Pancreas (tissue), 10 donors: ENCODE measurements around the gene AFF4. TPM values are rescaled to one million over a fixed set of nuclear protein-coding genes. Genes with fewer than 3 reads are reported as not detected.
A peak's percentile ranks its signal among the peaks of the same experiment; 100 is the strongest.

Experiments used
- ATAC-seq, 4 donors: fragments of 200-7000 bp; cut with Tn5 transposase; one replicate each; pipeline versions ENCODE4 v1.8.0 to v1.9.1; 2020; ENCODE audit warnings: mild to moderate bottlenecking in 4 of 4, moderate library complexity in 4 of 4
- DNase-seq, 6 donors: peaks; one replicate each; pipeline ENCODE4 v3.0.0-alpha.2; 2020
- FAIRE-seq: peaks from 2 replicates; lab custom pipeline; 2012; peaks lifted over from hg19 to GRCh38; lab: Jason Lieb, UNC
- H3K27ac ChIP-seq, 4 donors: fragments of 200-600 bp; sonication (generic); 1 replicate in 3 of 4; 2 replicates in 1 of 4; pipeline versions ENCODE4 v1.5.0 to v1.8.0; 2020
- H3K27me3 ChIP-seq, 4 donors: fragments of 200-600 bp; one replicate each; pipeline ENCODE4 v1.8.0; 2021
- H3K36me3 ChIP-seq, 3 donors: fragments of 200-600 bp; sonication (generic) in 1 of 3; one replicate each; pipeline versions ENCODE4 v1.5.0 to v1.8.0; 2020 to 2021
- H3K4me1 ChIP-seq, 3 donors: fragments of 200-600 bp; one replicate each; pipeline ENCODE4 v1.8.0; 2021
- H3K4me3 ChIP-seq, 4 donors: fragments of 200-600 bp; sonication (generic) in 2 of 4; one replicate each; pipeline versions ENCODE4 v1.5.0 to v1.8.0; 2020 to 2021
- H3K9me3 ChIP-seq, 4 donors: fragments of 200-600 bp; one replicate each; pipeline ENCODE4 v1.8.0; 2021
- CTCF ChIP-seq, 4 donors: fragments of 200-600 bp; sonication (generic) in 3 of 4; IDR thresholded peaks; one replicate each; pipeline versions ENCODE4 v1.5.0 to v1.8.0; 2021; ENCODE audit warnings: antibody characterized with exemption in 4 of 4
- WGBS, 2 donors: extraction: QIAGEN DNeasy Blood & Tissue Kit; methylation state at CpG; one replicate each; pipeline ENCODE4 v1.1.7; 2013; 5-methylcytosine and 5-hydroxymethylcytosine counted together
- intact Hi-C, 3 donors: fragments of 100-400 bp; cut with DNase I; formaldehyde crosslinking; loops; one replicate each; pipeline versions ENCODE4 v1.11.1 to v1.14.2; 2022
- polyA plus RNA-seq, 2 donors: library from polyadenylated mRNA; stranded (reverse); fragments of 200-250 nt; gene quantifications; one replicate each; pipeline ENCODE4 v1.2.3, GENCODE V29; 2013
- total RNA-seq, 6 donors: library from RNA; stranded (reverse); fragmentation: NEBNext Ultra II Directional in 4 of 6; extraction: Animal tissue kit (Norgen Biotek cat#: 25700) in 4 of 6; gene quantifications; one replicate each; pipeline versions ENCODE4 v1.2.1 to v1.2.4, GENCODE V29; 2021 to 2023
- donor health status: healthy with polysubstance abuse.
- donor health status: DM: no; HTN: no; CAD: no; lungs with moderate emphysema.
- donor health status: DM: no; HTN: no; CAD: no.
- donor health status: control.
- donor health status: control.
- donor health status: Bipolar disorder and iron deficiency.
- donor health status: DM: yes; HTN: yes; CAD: no.
- donor health status: DM: no; HTN: no; CAD: no.
- donor health status: DM: no; HTN: no; CAD: no.
- donor health status: DM: yes; HTN: yes; CAD: no.

Gene AFF4
- total and polyA plus RNA-seq, 8 donors, result 6.7 to 40.2 (median 27.2) TPM

- no peak for TF ChIP-seq CTCF (IDR thresholded peaks at IDR 0.05)
- ATAC-seq (no peak), DNase-seq (no peak), FAIRE-seq (no peak)
- Histone ChIP-seq H3K27me3 (no peaks in the 10 kb centered on the region), H3K27ac (peak overlapping the region in 3 of 4 donors; percentile 54 to 75 (median 75)), H3K4me1 (peaks cover 7 to 31% (median 12%) of the 10 kb centered on the region in 3 donors), H3K36me3 (peaks cover 0 to 3% (median 0%) of the 10 kb centered on the region in 3 donors), H3K4me3 (no peak overlapping the region), H3K9me3 (no peaks in the 10 kb centered on the region)
- 82 to 83% methylated on average over 5 of the region's 5 CpGs for WGBS, 2 donors
- intact Hi-C loops, result no loop called here
Observed at GRCh38 chr5:132871459-132872284, 91.8 kb downstream of the AFF4 start.

GRCh38 chr5:132870801-132871200 lies 92.6 kb downstream of the AFF4 start:
- intact Hi-C loops, result no loop called here
- WGBS, 2 donors, result 25 to 29% methylated on average over 2 of the region's 2 CpGs
- no peak overlapping the region for H3K4me3 ChIP-seq
- no peak for FAIRE-seq
- ATAC-seq, result no peak
- H3K9me3 ChIP-seq, result no peaks in the 10 kb centered on the region
- H3K36me3 ChIP-seq, result peaks cover 0 to 3% (median 0%) of the 10 kb centered on the region in 3 donors
- no peak for TF ChIP-seq CTCF (IDR thresholded peaks at IDR 0.05)
- peaks cover 7 to 31% (median 12%) of the 10 kb centered on the region in 3 donors for H3K4me1 ChIP-seq
- DNase-seq, result no peak
- H3K27me3 ChIP-seq, result no peaks in the 10 kb centered on the region
- H3K27ac ChIP-seq, result peak overlapping the region in 1 of 4 donors; percentile 5

GRCh38 chr5:132868754-132869153 lies 94.7 kb downstream of the AFF4 start:
- TF ChIP-seq CTCF (IDR thresholded peaks at IDR 0.05), result no peak
- intact Hi-C loops, result no loop called here
- peaks cover 7 to 30% (median 12%) of the 10 kb centered on the region in 3 donors for H3K4me1 ChIP-seq

GRCh38 chr5:132867046-132867451 lies 96.4 kb downstream of the AFF4 start:
- WGBS, 2 donors, result 0 to 1% methylated on average over 13 of the region's 13 CpGs
- peaks cover 0 to 17% (median under 1%) of the 10 kb centered on the region in 3 donors for H3K4me1 ChIP-seq
- peaks cover 0 to 3% (median 0%) of the 10 kb centered on the region in 3 donors for H3K36me3 ChIP-seq
- intact Hi-C loops, result no loop called here
- H3K27me3 ChIP-seq, result no peaks in the 10 kb centered on the region
- peak overlapping the region; percentile 91 to 96 (median 94) for H3K27ac ChIP-seq
- no peaks in the 10 kb centered on the region for H3K9me3 ChIP-seq
- no peak for TF ChIP-seq CTCF (IDR thresholded peaks at IDR 0.05)
- DNase-seq (no peak), ATAC-seq (peak in 1 of 4 donors; percentile 14), FAIRE-seq (no peak)
- peak overlapping the region; percentile 62 to 90 (median 76) for H3K4me3 ChIP-seq

More at GRCh38 chr5:132868754-132869153, 94.7 kb downstream of the AFF4 start:
- WGBS, 2 donors, result 82 to 87% methylated on average over 4 of the region's 4 CpGs
- Histone ChIP-seq H3K9me3 (no peaks in the 10 kb centered on the region), H3K27me3 (no peaks in the 10 kb centered on the region), H3K27ac (no peak overlapping the region), H3K4me3 (no peak overlapping the region), H3K36me3 (peaks cover 0 to 3% (median 0%) of the 10 kb centered on the region in 3 donors)
- FAIRE-seq, result no peak
- DNase-seq, result no peak
- ATAC-seq, result no peak
